ENCODE measurements around the gene BRK1.

Gene BRK1

DNA sequence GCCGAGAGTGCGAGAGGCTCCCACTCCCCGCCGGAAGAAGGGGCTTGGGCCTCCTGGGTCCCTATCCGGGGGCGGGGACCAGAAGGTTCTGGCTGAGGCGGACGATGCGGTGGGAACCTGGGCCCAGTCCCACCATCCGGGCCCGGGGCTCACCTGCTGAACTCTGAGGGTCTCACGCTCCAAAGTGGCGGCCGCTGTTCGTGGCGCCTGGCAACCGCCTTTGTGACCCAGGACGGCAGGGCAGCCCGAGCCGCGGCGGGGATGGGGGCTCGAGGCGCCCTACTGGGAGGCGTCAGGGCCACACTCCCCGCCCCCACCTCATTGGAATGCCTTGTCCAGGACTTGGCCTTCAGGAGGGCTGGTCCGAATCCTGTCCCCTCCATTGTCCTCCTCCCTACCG, 7.4 kb upstream of the BRK1 start, which contains the start of gene FANCD2OS (continued):
- TF ChIP-seq ZBTB26 (tag by site-specific recombination; optimal IDR thresholded peaks at IDR 0.05) (no peak), ZNF561 (tag by site-specific recombination; IDR thresholded peaks at IDR 0.05; ENCODE audit: borderline replicate concordance) (no peak), ZNF555 (tag by site-specific recombination; conservative IDR thresholded peaks at IDR 0.05) (no peak), AEBP2 (tag by site-specific recombination; IDR thresholded peaks at IDR 0.05; ENCODE audit: borderline replicate concordance) (no peak)

- peaks cover 6% of the 10 kb centered on the region; the same call in 1 of the 2 replicates for H3K4me1 ChIP-seq (ENCODE audit: control insufficient read depth, insufficient read depth, low read length)
- no peak overlapping the region; the same call in 1 of the 2 replicates for H3K27ac ChIP-seq (ENCODE audit: extremely low read depth, low read depth, low read length)
- peaks cover 10 to 19% of the 10 kb centered on the region in 2 experiments; a peak in 2 of 3 replicates for H3K36me3 ChIP-seq (ENCODE audit: control insufficient read depth in 2 of 2, insufficient read depth in 1 of 2, low read length in 2 of 2)
- H3K4me3 ChIP-seq (ENCODE audit: low read depth, low read length) = peak overlapping the region; percentile 88
- ChIA-PET CTCF (interaction anchor here (0.6 kb wide), 1 partner anchor 48 kb away, joined by 5 read pairs; no protein-coding TSS in a partner anchor), POLR2A (interaction anchor here (1.1 to 1.9 kb wide), 2 partner anchors 26 to 32 kb away, joined by 7 to 9 read pairs; partner anchors contain the start of gene VHL)
- H3K9me3 ChIP-seq (ENCODE audit: control insufficient read depth, insufficient read depth, low read depth, low read length) = no peaks in the 10 kb centered on the region
- peak; percentile 81; the same call in 1 of the 2 replicates for TF ChIP-seq ZBTB20 (tag by site-specific recombination; IDR thresholded peaks at IDR 0.05)
- no peak for TF ChIP-seq ZNF202 (tag by site-specific recombination; IDR thresholded peaks at IDR 0.05; ENCODE audit: borderline replicate concordance)
- no peak for TF ChIP-seq ZNF311 (tag by site-specific recombination; IDR thresholded peaks at IDR 0.05; ENCODE audit: borderline replicate concordance)
- TF ChIP-seq, protein P1, sequence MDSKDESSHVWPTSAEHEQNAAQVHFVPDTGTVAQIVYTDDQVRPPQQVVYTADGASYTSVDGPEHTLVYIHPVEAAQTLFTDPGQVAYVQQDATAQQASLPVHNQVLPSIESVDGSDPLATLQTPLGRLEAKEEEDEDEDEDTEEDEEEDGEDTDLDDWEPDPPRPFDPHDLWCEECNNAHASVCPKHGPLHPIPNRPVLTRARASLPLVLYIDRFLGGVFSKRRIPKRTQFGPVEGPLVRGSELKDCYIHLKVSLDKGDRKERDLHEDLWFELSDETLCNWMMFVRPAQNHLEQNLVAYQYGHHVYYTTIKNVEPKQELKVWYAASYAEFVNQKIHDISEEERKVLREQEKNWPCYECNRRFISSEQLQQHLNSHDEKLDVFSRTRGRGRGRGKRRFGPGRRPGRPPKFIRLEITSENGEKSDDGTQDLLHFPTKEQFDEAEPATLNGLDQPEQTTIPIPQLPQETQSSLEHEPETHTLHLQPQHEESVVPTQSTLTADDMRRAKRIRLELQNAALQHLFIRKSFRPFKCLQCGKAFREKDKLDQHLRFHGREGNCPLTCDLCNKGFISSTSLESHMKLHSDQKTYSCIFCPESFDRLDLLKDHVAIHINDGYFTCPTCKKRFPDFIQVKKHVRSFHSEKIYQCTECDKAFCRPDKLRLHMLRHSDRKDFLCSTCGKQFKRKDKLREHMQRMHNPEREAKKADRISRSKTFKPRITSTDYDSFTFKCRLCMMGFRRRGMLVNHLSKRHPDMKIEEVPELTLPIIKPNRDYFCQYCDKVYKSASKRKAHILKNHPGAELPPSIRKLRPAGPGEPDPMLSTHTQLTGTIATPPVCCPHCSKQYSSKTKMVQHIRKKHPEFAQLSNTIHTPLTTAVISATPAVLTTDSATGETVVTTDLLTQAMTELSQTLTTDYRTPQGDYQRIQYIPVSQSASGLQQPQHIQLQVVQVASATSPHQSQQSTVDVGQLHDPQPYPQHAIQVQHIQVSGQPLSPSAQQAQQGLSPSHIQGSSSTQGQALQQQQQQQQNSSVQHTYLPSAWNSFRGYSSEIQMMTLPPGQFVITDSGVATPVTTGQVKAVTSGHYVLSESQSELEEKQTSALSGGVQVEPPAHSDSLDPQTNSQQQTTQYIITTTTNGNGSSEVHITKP (tag by site-specific recombination; IDR thresholded peaks at IDR 0.05) = peak; percentile 50; the same call in 1 of the 2 replicates
- TF ChIP-seq, protein P2, sequence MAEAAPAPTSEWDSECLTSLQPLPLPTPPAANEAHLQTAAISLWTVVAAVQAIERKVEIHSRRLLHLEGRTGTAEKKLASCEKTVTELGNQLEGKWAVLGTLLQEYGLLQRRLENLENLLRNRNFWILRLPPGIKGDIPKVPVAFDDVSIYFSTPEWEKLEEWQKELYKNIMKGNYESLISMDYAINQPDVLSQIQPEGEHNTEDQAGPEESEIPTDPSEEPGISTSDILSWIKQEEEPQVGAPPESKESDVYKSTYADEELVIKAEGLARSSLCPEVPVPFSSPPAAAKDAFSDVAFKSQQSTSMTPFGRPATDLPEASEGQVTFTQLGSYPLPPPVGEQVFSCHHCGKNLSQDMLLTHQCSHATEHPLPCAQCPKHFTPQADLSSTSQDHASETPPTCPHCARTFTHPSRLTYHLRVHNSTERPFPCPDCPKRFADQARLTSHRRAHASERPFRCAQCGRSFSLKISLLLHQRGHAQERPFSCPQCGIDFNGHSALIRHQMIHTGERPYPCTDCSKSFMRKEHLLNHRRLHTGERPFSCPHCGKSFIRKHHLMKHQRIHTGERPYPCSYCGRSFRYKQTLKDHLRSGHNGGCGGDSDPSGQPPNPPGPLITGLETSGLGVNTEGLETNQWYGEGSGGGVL (tag by site-specific recombination; IDR thresholded peaks at IDR 0.05) = peak; percentile 18; the same call in 1 of the 2 replicates
- TF ChIP-seq ZNF366 (tag by site-specific recombination; conservative IDR thresholded peaks at IDR 0.05) = peak; percentile 41; the same call in 1 of the 2 replicates
- no peak for TF ChIP-seq BCL6B (tag by site-specific recombination; IDR thresholded peaks at IDR 0.05)
- no peak for TF ChIP-seq KLF16 (tag by site-specific recombination; IDR thresholded peaks at IDR 0.05)
Observed at GRCh38 chr3:10116138-10116460, 624 bp downstream of the BRK1 start.

Measured in HEK293 (cell line).